OCI-LY3 (cell line): Measurements from ENCODE around the gene TIMP3.

Experiments used
- H2AFZ ChIP-seq: fragments of 200-600, 300-600 bp; shearing (Covaris generic); 2 replicates; pipeline ENCODE4 v1.6.0; 2014; ENCODE audit warnings: antibody characterized with exemption, low read depth, low read length
- H3K27ac ChIP-seq: fragments of 200-600, 300-600 bp; sonication (generic); 2 replicates; pipeline ENCODE4 v1.5.1; 2014; ENCODE audit warnings: mild to moderate bottlenecking, low read length, moderate library complexity, mixed read lengths
- H3K27me3 ChIP-seq: fragments of 200-600, 300-600 bp; sonication (generic); 2 replicates; pipeline ENCODE4 v1.6.1; 2014; ENCODE audit warnings: low read depth, low read length, mixed read lengths
- H3K36me3 ChIP-seq: fragments of 200-600, 300-600 bp; sonication (generic); replicated peaks from 2 replicates; pipeline ENCODE3; 2014; ENCODE audit warnings: low read depth, low read length, mixed read lengths
- H3K4me1 ChIP-seq: fragments of 300-600, 200-600 bp; sonication (generic); 2 replicates; pipeline ENCODE4 v1.6.1; 2014; ENCODE audit warnings: low read length, mixed read lengths
- H3K4me2 ChIP-seq: fragments of 200-600, 300-600 bp; sonication (generic); 2 replicates; pipeline ENCODE4 v1.6.1; 2014; ENCODE audit warnings: low read length, mixed read lengths
- H3K4me3 ChIP-seq: fragments of 300-600, 200-600 bp; sonication (generic); 2 replicates; pipeline ENCODE4 v1.5.1; 2014; ENCODE audit warnings: antibody characterized with exemption, mild to moderate bottlenecking, low read length, moderate library complexity
- H3K79me2 ChIP-seq: fragments of 300-600, 200-600 bp; shearing (Covaris generic); 2 replicates; pipeline ENCODE4 v1.6.1; 2014; ENCODE audit warnings: mild to moderate bottlenecking, low read length, mixed read lengths
- H3K9ac ChIP-seq: fragments of 300-600, 200-600 bp; shearing (Covaris generic); 2 replicates; pipeline ENCODE4 v1.6.0; 2014; ENCODE audit warnings: mild to moderate bottlenecking, low read length, moderate library complexity
- H3K9me3 ChIP-seq: fragments of 200-600, 300-600 bp; shearing (Covaris generic); 2 replicates; pipeline ENCODE4 v1.6.1; 2014; ENCODE audit warnings: low read length, mixed read lengths; ENCODE audit not compliant: insufficient read depth
- H4K20me1 ChIP-seq: fragments of 200-600, 300-600 bp; sonication (generic); 2 replicates; pipeline ENCODE4 v1.6.1; 2016; ENCODE audit warnings: low read length, mixed read lengths; ENCODE audit not compliant: insufficient read depth
- EZH2phosphoT487 ChIP-seq: fragments of 200-600 bp; shearing (Covaris generic); IDR thresholded peaks from 2 replicates; pipeline ENCODE4 v1.6.1; 2018; ENCODE audit warnings: antibody characterized with exemption, mixed run types, low read depth
- TF ChIP-seq, protein P1 (sequence below): fragments of 200-600, 300-600 bp; sonication (generic); IDR thresholded peaks from 2 replicates; pipeline ENCODE4 v1.5.1; 2014; ENCODE audit warnings: antibody characterized with exemption, low read length, low read depth

Gene TIMP3

DNA sequence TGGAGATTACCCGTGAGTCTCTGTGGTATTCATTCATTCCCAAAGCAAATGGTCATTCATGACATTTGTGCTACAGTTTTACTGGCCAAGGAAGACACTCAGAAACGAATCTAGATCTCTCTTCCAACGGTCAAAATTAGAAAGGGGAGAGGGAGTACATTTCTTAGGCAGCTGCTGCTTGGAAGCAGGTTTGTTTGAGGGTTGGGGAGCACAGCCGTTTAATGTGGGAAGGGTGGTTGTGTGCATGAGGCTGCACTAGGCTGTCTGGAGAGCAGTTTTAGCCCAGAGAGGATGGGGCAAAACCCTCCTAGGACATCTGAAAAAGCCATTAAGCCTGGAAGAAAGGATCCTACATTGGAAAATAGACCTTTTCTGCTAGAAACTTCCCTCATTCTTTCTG lies 29.7 kb upstream of the TIMP3 start:
- Histone ChIP-seq H3K79me2 (no peaks in the 10 kb centered on the region), H3K4me3 (no peak overlapping the region)

DNA sequence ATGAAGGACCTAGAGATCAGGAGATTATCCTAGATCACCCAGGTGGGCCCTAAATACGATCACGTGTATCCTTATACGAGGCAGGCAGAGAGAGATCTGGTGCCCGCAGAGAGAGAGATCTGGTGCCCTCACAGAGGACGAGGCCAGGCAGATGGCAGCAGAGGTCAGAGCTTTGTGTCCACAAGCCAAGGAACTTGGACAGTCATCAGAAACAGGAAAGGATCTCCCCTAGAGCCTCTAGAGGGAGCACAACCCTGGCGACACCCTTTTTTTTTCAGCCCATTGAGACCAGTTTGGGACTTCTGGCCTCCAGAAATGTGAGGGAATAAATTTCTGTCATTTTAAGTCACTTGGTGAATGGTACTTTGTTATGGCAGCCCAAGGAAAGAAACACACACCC lies 25.5 kb upstream of the TIMP3 start:
- H3K9me3 ChIP-seq: no peaks in the 10 kb centered on the region
- TF ChIP-seq, protein P1, sequence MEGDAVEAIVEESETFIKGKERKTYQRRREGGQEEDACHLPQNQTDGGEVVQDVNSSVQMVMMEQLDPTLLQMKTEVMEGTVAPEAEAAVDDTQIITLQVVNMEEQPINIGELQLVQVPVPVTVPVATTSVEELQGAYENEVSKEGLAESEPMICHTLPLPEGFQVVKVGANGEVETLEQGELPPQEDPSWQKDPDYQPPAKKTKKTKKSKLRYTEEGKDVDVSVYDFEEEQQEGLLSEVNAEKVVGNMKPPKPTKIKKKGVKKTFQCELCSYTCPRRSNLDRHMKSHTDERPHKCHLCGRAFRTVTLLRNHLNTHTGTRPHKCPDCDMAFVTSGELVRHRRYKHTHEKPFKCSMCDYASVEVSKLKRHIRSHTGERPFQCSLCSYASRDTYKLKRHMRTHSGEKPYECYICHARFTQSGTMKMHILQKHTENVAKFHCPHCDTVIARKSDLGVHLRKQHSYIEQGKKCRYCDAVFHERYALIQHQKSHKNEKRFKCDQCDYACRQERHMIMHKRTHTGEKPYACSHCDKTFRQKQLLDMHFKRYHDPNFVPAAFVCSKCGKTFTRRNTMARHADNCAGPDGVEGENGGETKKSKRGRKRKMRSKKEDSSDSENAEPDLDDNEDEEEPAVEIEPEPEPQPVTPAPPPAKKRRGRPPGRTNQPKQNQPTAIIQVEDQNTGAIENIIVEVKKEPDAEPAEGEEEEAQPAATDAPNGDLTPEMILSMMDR: peak; percentile 42
- TF ChIP-seq EZH2phosphoT487: no peak
- no peak overlapping the region for H3K4me2 ChIP-seq

More for the DNA sequence above, 29.7 kb upstream of the TIMP3 start:
- no peak overlapping the region for H3K9ac ChIP-seq
- no peaks in the 10 kb centered on the region for H3K9me3 ChIP-seq
- TF ChIP-seq, protein P1: no peak
- no peak for TF ChIP-seq EZH2phosphoT487
- H3K4me1 ChIP-seq: no peaks in the 10 kb centered on the region
- H3K36me3 ChIP-seq: no peaks in the 10 kb centered on the region
- no peak overlapping the region for H2AFZ ChIP-seq
- H4K20me1 ChIP-seq: no peaks in the 10 kb centered on the region
- peaks cover 60% of the 10 kb centered on the region for H3K27me3 ChIP-seq
- H3K27ac ChIP-seq: no peak overlapping the region
- H3K4me2 ChIP-seq: no peak overlapping the region

DNA sequence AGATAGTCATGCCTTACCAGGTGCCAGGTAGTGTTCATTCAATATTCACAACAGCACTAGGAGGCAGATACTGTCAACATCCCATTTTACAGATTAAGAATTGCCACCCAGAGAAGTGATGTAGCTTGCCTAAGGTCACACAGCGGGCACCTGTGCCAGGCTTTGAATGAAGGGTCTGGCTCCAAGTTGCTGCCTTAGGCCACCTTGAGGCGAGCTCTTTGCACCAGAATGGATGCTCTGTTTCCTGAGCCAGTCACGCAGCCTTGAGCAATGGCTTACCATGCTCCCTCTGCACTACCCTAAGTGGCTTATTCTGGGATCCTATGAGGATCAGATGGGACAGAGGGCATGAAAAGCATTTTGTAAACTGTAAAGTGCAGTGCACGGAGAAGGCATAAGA lies 25.1 kb upstream of the TIMP3 start:
- H3K9me3 ChIP-seq: no peaks in the 10 kb centered on the region
- no peaks in the 10 kb centered on the region for H4K20me1 ChIP-seq
- TF ChIP-seq, protein P1: no peak
- TF ChIP-seq EZH2phosphoT487: no peak
- H3K27ac ChIP-seq: no peak overlapping the region
- H3K4me2 ChIP-seq: no peak overlapping the region
- H3K4me1 ChIP-seq: no peaks in the 10 kb centered on the region
- H3K9ac ChIP-seq: no peak overlapping the region
- no peak overlapping the region for H2AFZ ChIP-seq
- H3K4me3 ChIP-seq: no peak overlapping the region
- H3K27me3 ChIP-seq: peaks cover 48% of the 10 kb centered on the region
- no peaks in the 10 kb centered on the region for H3K79me2 ChIP-seq
- H3K36me3 ChIP-seq: no peaks in the 10 kb centered on the region

More for the DNA sequence above, 25.5 kb upstream of the TIMP3 start:
- no peaks in the 10 kb centered on the region for H3K4me1 ChIP-seq
- no peak overlapping the region for H3K4me3 ChIP-seq
- no peaks in the 10 kb centered on the region for H4K20me1 ChIP-seq
- no peak overlapping the region for H3K27ac ChIP-seq
- H3K9ac ChIP-seq: no peak overlapping the region
- no peaks in the 10 kb centered on the region for H3K79me2 ChIP-seq
- peaks cover 50% of the 10 kb centered on the region for H3K27me3 ChIP-seq
- no peaks in the 10 kb centered on the region for H3K36me3 ChIP-seq
- no peak overlapping the region for H2AFZ ChIP-seq

DNA sequence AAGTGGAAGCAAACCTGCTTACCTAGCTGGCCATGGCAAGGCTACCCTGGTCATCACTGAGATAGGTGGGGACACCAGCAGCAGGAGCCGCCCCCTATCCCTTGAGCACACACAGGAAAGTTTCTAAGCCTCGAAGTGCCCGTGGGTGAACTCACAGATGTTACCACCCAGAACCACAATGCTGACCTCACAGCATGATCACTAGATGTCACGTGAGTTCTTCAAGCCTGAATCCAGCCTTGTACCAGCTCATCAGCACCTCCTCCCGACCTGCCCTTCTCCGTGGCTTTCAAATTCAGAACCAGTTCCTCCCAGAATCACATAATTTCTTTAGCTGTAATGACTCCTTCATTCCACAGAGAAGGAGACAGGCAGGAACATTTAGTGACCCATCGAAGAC lies 24.7 kb upstream of the TIMP3 start:
- no peak overlapping the region for H3K27ac ChIP-seq
- no peak overlapping the region for H2AFZ ChIP-seq
- H3K4me3 ChIP-seq: no peak overlapping the region
- no peak overlapping the region for H3K4me2 ChIP-seq
- no peak for TF ChIP-seq EZH2phosphoT487
- TF ChIP-seq, protein P1: no peak
- H3K4me1 ChIP-seq: no peaks in the 10 kb centered on the region
- no peaks in the 10 kb centered on the region for H4K20me1 ChIP-seq
- H3K9ac ChIP-seq: no peak overlapping the region
- H3K27me3 ChIP-seq: peaks cover 44% of the 10 kb centered on the region
- H3K36me3 ChIP-seq: no peaks in the 10 kb centered on the region
- H3K79me2 ChIP-seq: no peaks in the 10 kb centered on the region
- no peaks in the 10 kb centered on the region for H3K9me3 ChIP-seq
